ENCODE measurements around the gene ANK3. TPM values are rescaled to one million over a fixed set of nuclear protein-coding genes. Genes with fewer than 3 reads are reported as not detected.

ANK3 gene
- total RNA-seq, 1 experiment from 2014 or later, result 6.7 TPM

DNA sequence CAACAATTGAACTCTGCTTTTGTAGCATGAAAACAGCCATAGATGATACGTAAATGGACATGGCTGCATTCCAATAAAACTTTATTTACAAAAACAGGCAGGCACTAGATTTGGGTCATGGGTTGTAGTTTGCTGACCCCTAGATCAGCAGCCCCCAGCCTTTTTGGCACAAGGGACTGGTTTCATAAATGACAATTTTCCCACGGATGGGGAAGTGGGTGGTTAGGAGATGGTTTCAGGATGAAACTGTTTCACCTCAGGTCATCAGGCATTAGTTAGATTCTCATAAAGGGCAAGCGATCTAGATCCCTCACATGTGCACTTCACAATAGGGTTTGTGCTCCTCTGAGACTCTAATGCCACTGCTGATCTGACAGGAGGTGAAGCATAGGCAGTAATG is 16.5 kb upstream of the ANK3 start:
- CTCF ChIA-PET, result no interaction called here
- no peaks in the 10 kb centered on the region for H3K4me1 Mint-ChIP-seq (ENCODE audit: insufficient read depth, unreplicated experiment)
- TF ChIP-seq, protein P1, sequence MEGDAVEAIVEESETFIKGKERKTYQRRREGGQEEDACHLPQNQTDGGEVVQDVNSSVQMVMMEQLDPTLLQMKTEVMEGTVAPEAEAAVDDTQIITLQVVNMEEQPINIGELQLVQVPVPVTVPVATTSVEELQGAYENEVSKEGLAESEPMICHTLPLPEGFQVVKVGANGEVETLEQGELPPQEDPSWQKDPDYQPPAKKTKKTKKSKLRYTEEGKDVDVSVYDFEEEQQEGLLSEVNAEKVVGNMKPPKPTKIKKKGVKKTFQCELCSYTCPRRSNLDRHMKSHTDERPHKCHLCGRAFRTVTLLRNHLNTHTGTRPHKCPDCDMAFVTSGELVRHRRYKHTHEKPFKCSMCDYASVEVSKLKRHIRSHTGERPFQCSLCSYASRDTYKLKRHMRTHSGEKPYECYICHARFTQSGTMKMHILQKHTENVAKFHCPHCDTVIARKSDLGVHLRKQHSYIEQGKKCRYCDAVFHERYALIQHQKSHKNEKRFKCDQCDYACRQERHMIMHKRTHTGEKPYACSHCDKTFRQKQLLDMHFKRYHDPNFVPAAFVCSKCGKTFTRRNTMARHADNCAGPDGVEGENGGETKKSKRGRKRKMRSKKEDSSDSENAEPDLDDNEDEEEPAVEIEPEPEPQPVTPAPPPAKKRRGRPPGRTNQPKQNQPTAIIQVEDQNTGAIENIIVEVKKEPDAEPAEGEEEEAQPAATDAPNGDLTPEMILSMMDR (IDR thresholded peaks at IDR 0.05; ENCODE audit: unreplicated experiment), result no peak
- H3K27ac Mint-ChIP-seq (ENCODE audit: low read depth, unreplicated experiment), result no peak overlapping the region
- H3K9me3 Mint-ChIP-seq (ENCODE audit: unreplicated experiment), result no peaks in the 10 kb centered on the region
- POLR2A ChIA-PET, result no interaction called here
- H3K36me3 Mint-ChIP-seq (ENCODE audit: insufficient read depth, unreplicated experiment), result no peaks in the 10 kb centered on the region
- no TSS peak for BruUV-seq (replicated peaks)
- intact Hi-C loops (cut with micrococcal nuclease), result no loop called here
- no peak for DNase-seq (ENCODE audit: unreplicated experiment)
- no peaks in the 10 kb centered on the region for H3K27me3 Mint-ChIP-seq (ENCODE audit: insufficient read depth, unreplicated experiment)
- H3K4me3 Mint-ChIP-seq (ENCODE audit: unreplicated experiment), result no peak overlapping the region

DNA sequence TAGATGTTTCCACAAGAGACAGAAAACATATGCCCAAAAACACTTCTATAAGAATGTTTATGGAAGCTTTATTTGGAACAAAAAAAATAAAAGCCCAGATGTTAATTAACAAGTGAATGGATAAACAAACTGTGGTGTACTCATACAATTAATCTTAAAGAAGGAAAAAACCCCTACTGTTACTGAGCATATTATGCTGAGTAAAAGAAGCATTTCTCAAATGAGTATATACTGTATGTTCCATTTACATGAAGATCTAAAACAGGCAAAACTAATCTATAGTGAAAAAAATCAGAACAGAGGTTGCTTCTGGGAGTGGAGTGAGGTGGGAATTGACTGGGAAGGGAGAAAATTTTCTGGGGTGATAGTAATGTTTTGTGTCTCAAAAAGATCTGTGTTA is 15.5 kb upstream of the ANK3 start:
- no peaks in the 10 kb centered on the region for H3K36me3 Mint-ChIP-seq (ENCODE audit: insufficient read depth, unreplicated experiment)
- H3K27me3 Mint-ChIP-seq (ENCODE audit: insufficient read depth, unreplicated experiment), result no peaks in the 10 kb centered on the region
- CTCF ChIA-PET, result no interaction called here
- BruUV-seq (replicated peaks), result no TSS peak
- no peak overlapping the region for H3K27ac Mint-ChIP-seq (ENCODE audit: low read depth, unreplicated experiment)
- POLR2A ChIA-PET, result interaction anchor here (0.6 to 1.1 kb wide), 3 partner anchors 9 to 22 kb away, joined by 3 to 4 read pairs (median 3); no protein-coding TSS in a partner anchor
- DNase-seq (ENCODE audit: unreplicated experiment), result no peak
- intact Hi-C loops (cut with micrococcal nuclease), result no loop called here
- no peaks in the 10 kb centered on the region for H3K9me3 Mint-ChIP-seq (ENCODE audit: unreplicated experiment)
- H3K4me3 Mint-ChIP-seq (ENCODE audit: unreplicated experiment), result no peak overlapping the region
- TF ChIP-seq, protein P1 (IDR thresholded peaks at IDR 0.05; ENCODE audit: unreplicated experiment), result no peak
- no peaks in the 10 kb centered on the region for H3K4me1 Mint-ChIP-seq (ENCODE audit: insufficient read depth, unreplicated experiment)

DNA sequence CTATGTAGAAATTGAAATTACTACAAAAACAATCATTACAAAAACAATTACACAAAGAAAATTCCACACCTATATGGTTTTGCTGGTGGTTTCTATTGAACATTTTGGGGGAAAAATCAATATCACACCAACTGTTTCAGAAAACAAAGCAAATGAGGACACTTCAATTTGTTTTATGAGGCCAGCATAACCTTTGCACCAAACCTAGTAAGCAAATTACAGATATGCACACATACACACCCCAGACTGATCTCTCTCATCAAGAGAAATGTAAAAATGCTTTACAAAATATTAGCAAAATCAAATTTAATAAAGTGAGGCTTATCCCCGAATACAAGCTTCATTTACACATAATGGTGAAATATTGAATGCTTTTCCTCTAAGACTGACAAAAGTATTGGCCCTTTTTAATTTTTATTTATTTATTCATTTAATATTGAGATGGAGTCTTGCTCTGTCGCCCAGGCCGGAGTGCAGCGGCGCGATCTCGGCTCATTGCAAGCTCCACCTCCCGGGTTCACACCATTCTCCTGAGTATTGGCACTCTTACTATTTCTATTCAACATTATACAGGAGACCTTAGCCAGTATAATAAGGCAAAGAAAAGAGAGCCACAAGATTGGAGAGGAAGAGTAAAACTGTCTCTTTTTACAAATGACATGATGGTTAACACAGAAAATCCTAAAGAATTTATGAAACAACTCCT is 13.6 kb upstream of the ANK3 start:
- POLR2A ChIA-PET, result no interaction called here

DNA sequence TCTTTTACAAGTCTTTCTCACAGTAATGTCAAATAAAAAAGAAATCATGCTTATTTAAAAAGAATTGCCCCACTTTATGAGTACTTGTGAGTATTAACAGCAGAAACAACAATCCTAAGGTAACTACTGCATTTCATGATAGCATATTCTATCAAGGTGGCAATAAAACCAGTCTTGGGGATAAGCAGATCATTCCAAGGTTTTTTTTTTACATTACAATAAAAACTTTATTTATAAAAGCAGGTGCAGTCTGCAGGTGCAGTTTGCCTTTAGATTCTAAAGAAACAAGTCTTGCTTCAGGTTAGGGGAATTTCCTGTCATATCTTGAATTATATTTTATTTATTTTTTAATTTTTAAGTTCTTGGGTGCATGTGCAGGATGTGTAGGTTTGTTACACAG is 10.7 kb upstream of the ANK3 start:
- no TSS peak for BruUV-seq (replicated peaks)
- ChIA-PET CTCF (interaction anchor here (0.6 kb wide), 1 partner anchor 26 kb away, joined by 3 read pairs; no protein-coding TSS in a partner anchor), POLR2A (interaction anchor here (1.3 to 2.4 kb wide), 2 partner anchors 9 to 17 kb away, joined by 4 to 13 read pairs; no protein-coding TSS in a partner anchor)
- Mint-ChIP-seq H3K9me3 (ENCODE audit: unreplicated experiment) (no peaks in the 10 kb centered on the region), H3K4me3 (ENCODE audit: unreplicated experiment) (no peak overlapping the region), H3K36me3 (ENCODE audit: insufficient read depth, unreplicated experiment) (no peaks in the 10 kb centered on the region), H3K27me3 (ENCODE audit: insufficient read depth, unreplicated experiment) (no peaks in the 10 kb centered on the region), H3K27ac (ENCODE audit: low read depth, unreplicated experiment) (no peak overlapping the region), H3K4me1 (ENCODE audit: insufficient read depth, unreplicated experiment) (peaks cover 13% of the 10 kb centered on the region)
- TF ChIP-seq, protein P1 (IDR thresholded peaks at IDR 0.05; ENCODE audit: unreplicated experiment), result no peak
- intact Hi-C loops (cut with micrococcal nuclease), result no loop called here
- no peak for DNase-seq (ENCODE audit: unreplicated experiment)

More for the DNA sequence above, 13.6 kb upstream of the ANK3 start:
- H3K36me3 Mint-ChIP-seq (ENCODE audit: insufficient read depth, unreplicated experiment), result no peaks in the 10 kb centered on the region
- H3K4me1 Mint-ChIP-seq (ENCODE audit: insufficient read depth, unreplicated experiment), result no peaks in the 10 kb centered on the region
- CTCF ChIA-PET, result interaction anchor here (0.6 kb wide), 1 partner anchor 39 kb away, joined by 6 read pairs; no protein-coding TSS in a partner anchor
- DNase-seq (ENCODE audit: unreplicated experiment), result no peak
- BruUV-seq (replicated peaks), result no TSS peak
- intact Hi-C loops (cut with micrococcal nuclease), result no loop called here
- no peak overlapping the region for H3K27ac Mint-ChIP-seq (ENCODE audit: low read depth, unreplicated experiment)
- H3K4me3 Mint-ChIP-seq (ENCODE audit: unreplicated experiment), result no peak overlapping the region
- TF ChIP-seq, protein P1 (IDR thresholded peaks at IDR 0.05; ENCODE audit: unreplicated experiment), result no peak
- H3K9me3 Mint-ChIP-seq (ENCODE audit: unreplicated experiment), result no peaks in the 10 kb centered on the region
- H3K27me3 Mint-ChIP-seq (ENCODE audit: insufficient read depth, unreplicated experiment), result no peaks in the 10 kb centered on the region

Measured in MCF 10A (cell line).